NT2/D1 (cell line): ENCODE results near the gene KCTD15.

Experiments
- YY1 ChIP-seq: IDR thresholded peaks from 2 replicates; pipeline ENCODE4 v1.6.1; 2011; ENCODE audit not compliant: insufficient read length, insufficient read depth
- ZNF274 ChIP-seq: IDR thresholded peaks from 2 replicates; pipeline ENCODE4 v1.6.1; 2011; ENCODE audit warnings: mild to moderate bottlenecking, low read depth, low read length

GRCh38 chr19:33780746-33781145 lies 15.9 kb upstream of the KCTD15 start:
- TF ChIP-seq ZNF274 = no peak
- no peak for TF ChIP-seq YY1
